ENCODE measurements around the gene SCAMP1.

GRCh38 chr5:78509145-78509865, 148.9 kb downstream of the SCAMP1 start:
- TF ChIP-seq CTCF (tag by site-specific recombination; IDR thresholded peaks at IDR 0.05) (no peak), ZNF561 (tag by site-specific recombination; IDR thresholded peaks at IDR 0.05; ENCODE audit: borderline replicate concordance) (no peak)
